ENCODE results near the gene TMPRSS9.

Gene TMPRSS9

GRCh38 chr19:2423915-2424685 is 64.0 kb downstream of the TMPRSS9 start:
- Histone ChIP-seq H3K27me3 (ENCODE audit: control insufficient read depth, insufficient read depth, low read length) (no peaks in the 10 kb centered on the region), H3K4me1 (ENCODE audit: control insufficient read depth, insufficient read depth, low read length) (peaks cover 24% of the 10 kb centered on the region), H3K36me3 (ENCODE audit: control insufficient read depth, insufficient read depth, low read length) (no peaks in the 10 kb centered on the region), H3K4me3 (ENCODE audit: low read length) (no peak overlapping the region), H3K9ac (ENCODE audit: low read length) (no peak overlapping the region), H3K9me3 (ENCODE audit: control insufficient read depth, low read length) (no peaks in the 10 kb centered on the region)

- no peak overlapping the region for H3K4me3 ChIP-seq (ENCODE audit: low read length)
- H3K36me3 ChIP-seq (ENCODE audit: control insufficient read depth, insufficient read depth, low read length), result no peaks in the 10 kb centered on the region
- H3K27me3 ChIP-seq (ENCODE audit: control insufficient read depth, insufficient read depth, low read length), result no peaks in the 10 kb centered on the region
- no peak overlapping the region for H3K9ac ChIP-seq (ENCODE audit: low read length)
- H3K4me1 ChIP-seq (ENCODE audit: control insufficient read depth, insufficient read depth, low read length), result peaks cover 24% of the 10 kb centered on the region
- H3K9me3 ChIP-seq (ENCODE audit: control insufficient read depth, low read length), result no peaks in the 10 kb centered on the region
Observed at GRCh38 chr19:2424686-2425621, 64.9 kb downstream of the TMPRSS9 start.

- H3K9ac ChIP-seq (ENCODE audit: low read length), result peak overlapping the region; percentile 92
- H3K9me3 ChIP-seq (ENCODE audit: control insufficient read depth, low read length), result no peaks in the 10 kb centered on the region
- H3K27me3 ChIP-seq (ENCODE audit: control insufficient read depth, insufficient read depth, low read length), result no peaks in the 10 kb centered on the region
- no peaks in the 10 kb centered on the region for H3K36me3 ChIP-seq (ENCODE audit: control insufficient read depth, insufficient read depth, low read length)
- H3K4me1 ChIP-seq (ENCODE audit: control insufficient read depth, insufficient read depth, low read length), result peaks cover 24% of the 10 kb centered on the region
- no peak overlapping the region for H3K4me3 ChIP-seq (ENCODE audit: low read length)
Observed at GRCh38 chr19:2425622-2426581, 65.8 kb downstream of the TMPRSS9 start.

- H3K36me3 ChIP-seq (ENCODE audit: control insufficient read depth, insufficient read depth, low read length), result no peaks in the 10 kb centered on the region
- H3K27me3 ChIP-seq (ENCODE audit: control insufficient read depth, insufficient read depth, low read length), result no peaks in the 10 kb centered on the region
- peak overlapping the region; percentile 92 for H3K9ac ChIP-seq (ENCODE audit: low read length)
- peak overlapping the region; percentile 93 for H3K4me3 ChIP-seq (ENCODE audit: low read length)
- H3K9me3 ChIP-seq (ENCODE audit: control insufficient read depth, low read length), result no peaks in the 10 kb centered on the region
- peaks cover 24% of the 10 kb centered on the region for H3K4me1 ChIP-seq (ENCODE audit: control insufficient read depth, insufficient read depth, low read length)
Observed at GRCh38 chr19:2426611-2427428, 66.8 kb downstream of the TMPRSS9 start.

- Histone ChIP-seq H3K36me3 (ENCODE audit: control insufficient read depth, insufficient read depth, low read length) (no peaks in the 10 kb centered on the region), H3K27me3 (ENCODE audit: control insufficient read depth, insufficient read depth, low read length) (no peaks in the 10 kb centered on the region), H3K9me3 (ENCODE audit: control insufficient read depth, low read length) (no peaks in the 10 kb centered on the region), H3K4me3 (ENCODE audit: low read length) (peak within 1 kb of the TSS; percentile 93), H3K9ac (ENCODE audit: low read length) (peak within 1 kb of the TSS; percentile 92), H3K4me1 (ENCODE audit: control insufficient read depth, insufficient read depth, low read length) (peaks cover 24% of the 10 kb centered on the region)
Observed at GRCh38 chr19:2427429-2428320, 67.6 kb downstream of the TMPRSS9 start, which contains the start of gene TIMM13. TSS of gene TIMM13 (minus strand) at chr19:2427586. CDS start at chr19:2427533, 53 bp downstream.

- H3K9me3 ChIP-seq (ENCODE audit: control insufficient read depth, low read length), result no peaks in the 10 kb centered on the region
- peaks cover 24% of the 10 kb centered on the region for H3K4me1 ChIP-seq (ENCODE audit: control insufficient read depth, insufficient read depth, low read length)
- H3K9ac ChIP-seq (ENCODE audit: low read length), result peak overlapping the region; percentile 92
- H3K36me3 ChIP-seq (ENCODE audit: control insufficient read depth, insufficient read depth, low read length), result no peaks in the 10 kb centered on the region
- H3K27me3 ChIP-seq (ENCODE audit: control insufficient read depth, insufficient read depth, low read length), result no peaks in the 10 kb centered on the region
- peak overlapping the region; percentile 93 for H3K4me3 ChIP-seq (ENCODE audit: low read length)
Observed at GRCh38 chr19:2428321-2428690, 68.2 kb downstream of the TMPRSS9 start.

GRCh38 chr19:2428756-2429711 is 69.0 kb downstream of the TMPRSS9 start:
- Histone ChIP-seq H3K9ac (ENCODE audit: low read length) (peak overlapping the region; percentile 34), H3K36me3 (ENCODE audit: control insufficient read depth, insufficient read depth, low read length) (no peaks in the 10 kb centered on the region), H3K27me3 (ENCODE audit: control insufficient read depth, insufficient read depth, low read length) (no peaks in the 10 kb centered on the region), H3K4me1 (ENCODE audit: control insufficient read depth, insufficient read depth, low read length) (peaks cover 24% of the 10 kb centered on the region), H3K4me3 (ENCODE audit: low read length) (no peak overlapping the region), H3K9me3 (ENCODE audit: control insufficient read depth, low read length) (no peaks in the 10 kb centered on the region)

GRCh38 chr19:2429917-2430535 is 70.0 kb downstream of the TMPRSS9 start:
- Histone ChIP-seq H3K27me3 (ENCODE audit: control insufficient read depth, insufficient read depth, low read length) (no peaks in the 10 kb centered on the region), H3K4me3 (ENCODE audit: low read length) (no peak overlapping the region), H3K9ac (ENCODE audit: low read length) (no peak overlapping the region), H3K36me3 (ENCODE audit: control insufficient read depth, insufficient read depth, low read length) (no peaks in the 10 kb centered on the region), H3K9me3 (ENCODE audit: control insufficient read depth, low read length) (no peaks in the 10 kb centered on the region), H3K4me1 (ENCODE audit: control insufficient read depth, insufficient read depth, low read length) (peaks cover 24% of the 10 kb centered on the region)

GRCh38 chr19:2431318-2432055 is 71.4 kb downstream of the TMPRSS9 start:
- Histone ChIP-seq H3K9ac (ENCODE audit: low read length) (no peak overlapping the region), H3K4me3 (ENCODE audit: low read length) (no peak overlapping the region)

More at GRCh38 chr19:2431318-2432055, 71.4 kb downstream of the TMPRSS9 start:
- Histone ChIP-seq H3K36me3 (ENCODE audit: control insufficient read depth, insufficient read depth, low read length) (no peaks in the 10 kb centered on the region), H3K27me3 (ENCODE audit: control insufficient read depth, insufficient read depth, low read length) (no peaks in the 10 kb centered on the region), H3K9me3 (ENCODE audit: control insufficient read depth, low read length) (no peaks in the 10 kb centered on the region), H3K4me1 (ENCODE audit: control insufficient read depth, insufficient read depth, low read length) (peaks cover 13% of the 10 kb centered on the region)

Measured in mucosa of stomach (tissue), 1 donor.